ENCODE data around the gene TSPAN18. TPM values are rescaled to one million over a fixed set of nuclear protein-coding genes. Genes with fewer than 3 reads are reported as not detected.

Gene TSPAN18
- total RNA-seq, 2 experiments from 2014 or later: not detected

DNA sequence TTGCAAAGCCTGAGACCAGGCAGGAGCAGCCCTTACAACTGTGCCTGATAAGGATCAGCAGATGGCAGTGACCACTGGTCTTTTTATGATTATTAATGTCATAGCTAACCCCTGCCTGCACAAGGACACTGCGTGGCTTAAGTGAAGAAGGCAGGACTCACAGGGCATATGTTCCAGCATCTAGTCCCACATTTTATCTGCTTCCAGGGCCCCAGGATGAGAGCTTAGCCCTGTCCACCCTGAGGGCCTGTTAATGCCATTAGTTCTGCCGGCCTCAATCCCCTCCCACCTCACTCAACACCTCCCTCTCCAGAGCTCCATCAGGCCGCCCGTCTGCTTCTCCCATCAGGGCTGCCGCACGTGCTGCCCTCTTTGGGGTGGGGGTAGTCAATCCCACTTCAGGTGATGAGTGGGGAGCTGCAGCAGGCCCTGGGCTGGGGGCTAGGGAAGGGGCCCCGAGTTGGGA, 33.1 kb upstream of the TSPAN18 start:
- H4K20me1 ChIP-seq (ENCODE audit: insufficient read depth, low read length): no peaks in the 10 kb centered on the region
- no peak overlapping the region for H3K4me2 ChIP-seq (ENCODE audit: low read length)
- no peak overlapping the region for H3K27ac ChIP-seq (ENCODE audit: low read depth, low read length, poor library complexity, severe bottlenecking)
- H3K9me2 ChIP-seq (ENCODE audit: insufficient read depth, low read length): no peaks in the 10 kb centered on the region
- ChIA-PET POLR2A (no interaction called here), CTCF (ENCODE audit: unreplicated experiment) (no interaction called here)
- intact Hi-C loops (cut with micrococcal nuclease; ENCODE audit: unreplicated experiment): no loop called here
- BruUV-seq (replicated peaks): no TSS peak
- no peaks in the 10 kb centered on the region for H3K79me2 ChIP-seq (ENCODE audit: insufficient read depth, low read depth, low read length)
- H3K36me3 ChIP-seq (ENCODE audit: insufficient read depth, low read length): no peaks in the 10 kb centered on the region
- DNase-seq (ENCODE audit: low spot score): no peak
- H3K4me1 ChIP-seq (ENCODE audit: insufficient read depth, low read length, poor library complexity, severe bottlenecking): no peaks in the 10 kb centered on the region
- no peak overlapping the region for H2AFZ ChIP-seq (ENCODE audit: low read length)
- TF ChIP-seq, protein P1, sequence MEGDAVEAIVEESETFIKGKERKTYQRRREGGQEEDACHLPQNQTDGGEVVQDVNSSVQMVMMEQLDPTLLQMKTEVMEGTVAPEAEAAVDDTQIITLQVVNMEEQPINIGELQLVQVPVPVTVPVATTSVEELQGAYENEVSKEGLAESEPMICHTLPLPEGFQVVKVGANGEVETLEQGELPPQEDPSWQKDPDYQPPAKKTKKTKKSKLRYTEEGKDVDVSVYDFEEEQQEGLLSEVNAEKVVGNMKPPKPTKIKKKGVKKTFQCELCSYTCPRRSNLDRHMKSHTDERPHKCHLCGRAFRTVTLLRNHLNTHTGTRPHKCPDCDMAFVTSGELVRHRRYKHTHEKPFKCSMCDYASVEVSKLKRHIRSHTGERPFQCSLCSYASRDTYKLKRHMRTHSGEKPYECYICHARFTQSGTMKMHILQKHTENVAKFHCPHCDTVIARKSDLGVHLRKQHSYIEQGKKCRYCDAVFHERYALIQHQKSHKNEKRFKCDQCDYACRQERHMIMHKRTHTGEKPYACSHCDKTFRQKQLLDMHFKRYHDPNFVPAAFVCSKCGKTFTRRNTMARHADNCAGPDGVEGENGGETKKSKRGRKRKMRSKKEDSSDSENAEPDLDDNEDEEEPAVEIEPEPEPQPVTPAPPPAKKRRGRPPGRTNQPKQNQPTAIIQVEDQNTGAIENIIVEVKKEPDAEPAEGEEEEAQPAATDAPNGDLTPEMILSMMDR (conservative IDR thresholded peaks at IDR 0.05; ENCODE audit: low read length): no peak
- no peak for TF ChIP-seq EZH2phosphoT487 (IDR thresholded peaks at IDR 0.05; ENCODE audit: borderline replicate concordance, low read depth, low read length)
- H3K4me3 ChIP-seq (ENCODE audit: low read depth, low read length, poor library complexity, severe bottlenecking): no peak overlapping the region
- no peaks in the 10 kb centered on the region for H3K9me3 ChIP-seq (ENCODE audit: low read length)

DNA sequence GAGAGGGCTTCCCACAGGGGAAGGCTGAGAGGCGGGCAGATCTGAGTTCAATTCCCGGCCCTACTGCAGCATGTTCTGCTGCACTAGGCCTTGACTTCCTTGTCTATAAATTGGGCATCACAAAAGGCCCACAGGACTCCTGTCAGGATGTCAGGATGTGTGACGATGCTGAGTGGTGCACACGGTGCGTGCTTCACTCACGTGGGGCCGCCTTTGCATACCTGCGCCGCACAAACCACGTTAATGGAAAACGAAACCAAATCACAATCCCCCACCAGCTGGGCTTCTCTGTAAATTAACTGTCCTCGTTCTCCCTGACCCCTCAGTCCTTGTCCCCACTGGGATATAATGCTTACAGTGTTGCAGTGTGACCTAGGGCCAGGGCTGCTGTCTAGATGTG, 32.3 kb upstream of the TSPAN18 start:
- TF ChIP-seq EZH2phosphoT487 (IDR thresholded peaks at IDR 0.05; ENCODE audit: borderline replicate concordance, low read depth, low read length): no peak
- TF ChIP-seq, protein P1 (conservative IDR thresholded peaks at IDR 0.05; ENCODE audit: low read length): no peak
- BruUV-seq (replicated peaks): no TSS peak
- Histone ChIP-seq H4K20me1 (ENCODE audit: insufficient read depth, low read length) (no peaks in the 10 kb centered on the region), H3K4me1 (ENCODE audit: insufficient read depth, low read length, poor library complexity, severe bottlenecking) (no peaks in the 10 kb centered on the region), H3K36me3 (ENCODE audit: insufficient read depth, low read length) (no peaks in the 10 kb centered on the region), H3K27ac (ENCODE audit: low read depth, low read length, poor library complexity, severe bottlenecking) (no peak overlapping the region), H3K79me2 (ENCODE audit: insufficient read depth, low read depth, low read length) (no peaks in the 10 kb centered on the region), H3K9me3 (ENCODE audit: low read length) (no peaks in the 10 kb centered on the region), H3K9me2 (ENCODE audit: insufficient read depth, low read length) (no peaks in the 10 kb centered on the region), H3K4me2 (ENCODE audit: low read length) (no peak overlapping the region), H3K4me3 (ENCODE audit: low read depth, low read length, poor library complexity, severe bottlenecking) (no peak overlapping the region), H2AFZ (ENCODE audit: low read length) (0 out of 2 replicates have a peak overlapping the region, but pooled peaks have one; percentile 8)
- DNase-seq (ENCODE audit: low spot score): no peak
- intact Hi-C loops (cut with micrococcal nuclease; ENCODE audit: unreplicated experiment): no loop called here
- POLR2A ChIA-PET: no interaction called here
- CTCF ChIA-PET (ENCODE audit: unreplicated experiment): no interaction called here

DNA sequence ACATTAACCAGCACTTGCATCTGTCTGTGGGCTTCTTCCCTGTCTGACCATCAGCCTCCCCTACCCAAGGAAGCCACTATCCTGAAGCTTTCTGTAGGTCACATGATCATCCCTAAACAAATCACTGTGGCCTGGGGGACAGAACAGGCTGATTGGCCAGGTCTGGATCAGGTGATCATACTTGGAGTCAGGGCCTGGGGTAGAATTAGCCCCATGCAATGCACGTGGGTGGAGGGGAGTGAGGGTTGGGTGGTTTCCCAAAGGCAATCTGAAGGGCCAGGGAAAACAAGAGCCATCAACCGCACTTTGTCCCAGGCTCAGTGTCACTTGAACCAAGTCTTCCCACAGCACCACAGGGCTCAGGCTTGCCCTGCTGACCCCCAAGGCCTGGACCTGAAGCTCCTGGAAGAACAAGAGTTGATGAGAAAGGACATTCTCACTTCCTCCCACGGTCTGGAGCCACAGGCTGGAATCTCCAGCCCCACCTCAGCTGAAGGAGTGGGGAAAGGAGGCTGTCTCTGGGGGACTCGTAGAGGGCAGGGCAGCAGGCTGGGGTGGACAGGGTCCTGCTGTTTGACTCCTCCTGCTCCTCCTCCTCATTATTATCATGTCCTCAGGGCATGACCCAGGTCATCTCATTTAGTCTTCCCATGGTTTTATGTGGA, 31.5 kb upstream of the TSPAN18 start:
- Histone ChIP-seq H3K4me3 (ENCODE audit: low read depth, low read length, poor library complexity, severe bottlenecking) (no peak overlapping the region), H3K27ac (ENCODE audit: low read depth, low read length, poor library complexity, severe bottlenecking) (no peak overlapping the region), H3K4me1 (ENCODE audit: insufficient read depth, low read length, poor library complexity, severe bottlenecking) (no peaks in the 10 kb centered on the region), H3K9me3 (ENCODE audit: low read length) (no peaks in the 10 kb centered on the region), H3K79me2 (ENCODE audit: insufficient read depth, low read depth, low read length) (no peaks in the 10 kb centered on the region), H2AFZ (ENCODE audit: low read length) (peak overlapping the region; percentile 8; the same call in 1 of the 2 replicates), H4K20me1 (ENCODE audit: insufficient read depth, low read length) (no peaks in the 10 kb centered on the region), H3K9me2 (ENCODE audit: insufficient read depth, low read length) (no peaks in the 10 kb centered on the region), H3K36me3 (ENCODE audit: insufficient read depth, low read length) (no peaks in the 10 kb centered on the region), H3K4me2 (ENCODE audit: low read length) (no peak overlapping the region)
- TF ChIP-seq EZH2phosphoT487 (IDR thresholded peaks at IDR 0.05; ENCODE audit: borderline replicate concordance, low read depth, low read length): no peak
- TF ChIP-seq, protein P1 (conservative IDR thresholded peaks at IDR 0.05; ENCODE audit: low read length): no peak
- BruUV-seq (replicated peaks): no TSS peak
- intact Hi-C loops (cut with micrococcal nuclease; ENCODE audit: unreplicated experiment): no loop called here
- ChIA-PET POLR2A (no interaction called here), CTCF (ENCODE audit: unreplicated experiment) (no interaction called here)
- no peak for DNase-seq (ENCODE audit: low spot score)
